GM18526 (cell line): ENCODE measurements around the gene CD320.

Experiments
- POLR2A ChIP-seq: IDR thresholded peaks from 3 replicates; pipeline ENCODE4 v1.6.1; 2011; ENCODE audit not compliant: insufficient read length; ENCODE audit errors: extremely low read depth

The CD320 gene

GRCh38 chr19:8334458-8335342 is 26.5 kb upstream of the CD320 start:
- TF ChIP-seq POLR2A = no peak

DNA sequence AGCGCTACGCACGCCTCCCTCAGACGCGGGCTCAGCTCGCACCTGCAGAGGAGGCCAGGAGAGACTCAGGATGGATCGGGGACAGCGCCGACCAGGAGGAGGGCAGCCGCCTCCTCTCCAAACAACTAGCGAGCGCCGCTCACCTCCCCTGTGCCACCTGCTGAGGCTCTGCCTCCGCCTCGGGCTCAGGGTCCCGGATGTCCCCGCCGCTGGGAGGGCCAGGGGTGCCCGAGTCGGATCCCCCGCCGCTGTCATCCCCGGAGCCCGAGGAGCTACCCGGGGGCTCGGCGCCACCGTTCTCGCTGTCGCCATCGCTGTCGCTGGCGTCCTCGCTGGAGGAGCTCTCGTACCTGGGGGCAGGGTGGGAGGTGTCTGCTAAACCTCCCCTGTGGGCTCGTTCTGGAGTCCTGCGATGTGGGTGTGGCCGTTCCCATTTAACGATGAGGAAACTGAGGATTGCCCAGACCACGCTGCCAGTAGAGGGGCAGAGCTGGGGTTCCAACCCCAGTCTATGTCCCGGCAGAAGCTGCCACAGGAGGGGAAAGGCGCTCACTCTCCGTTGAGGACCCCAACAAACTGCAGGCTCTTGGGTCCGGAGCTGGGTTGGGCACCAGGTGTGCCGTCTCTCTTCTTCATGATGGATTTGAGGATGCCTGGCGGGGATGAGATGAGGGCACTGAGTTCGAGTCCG is 25.8 kb upstream of the CD320 start:
- no peak for TF ChIP-seq POLR2A

DNA sequence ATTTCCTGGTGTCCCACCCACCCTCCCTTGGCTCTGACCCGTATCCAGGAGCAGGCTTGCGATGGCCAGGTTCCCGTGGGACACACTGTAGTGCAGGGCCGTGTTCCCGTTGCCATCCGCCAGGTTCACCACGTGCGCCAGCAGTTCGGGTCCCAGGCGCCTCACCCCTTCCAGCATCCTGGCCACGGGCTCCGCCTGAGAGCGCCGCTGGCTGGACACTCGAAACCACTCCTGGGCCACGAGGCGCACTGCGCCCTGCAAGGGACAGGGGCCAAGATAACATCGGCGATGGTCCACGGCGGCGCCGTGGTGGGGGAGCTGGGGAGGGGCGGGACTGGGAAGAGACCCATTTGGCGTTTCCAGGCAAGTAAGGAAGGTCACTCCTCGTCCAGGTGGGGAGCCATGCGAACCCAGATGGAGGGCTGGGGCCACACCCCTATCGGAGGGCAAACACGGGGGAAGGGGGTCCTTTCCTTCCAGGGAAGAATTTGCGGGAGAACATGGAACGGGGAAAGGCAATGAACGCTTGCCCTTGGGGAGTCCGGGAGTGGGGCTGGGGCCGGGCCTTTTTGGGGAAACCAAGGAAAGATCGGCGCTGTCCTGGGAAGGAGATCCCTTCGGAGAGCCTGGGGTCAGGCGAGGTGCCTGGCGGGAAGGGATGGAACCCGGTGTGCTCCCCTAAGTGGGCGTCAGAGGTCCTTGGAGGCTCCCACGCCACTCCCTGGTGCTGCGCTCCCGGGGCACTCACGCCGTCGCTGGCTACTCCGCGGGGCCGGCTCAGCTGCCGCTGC is 25.0 kb upstream of the CD320 start:
- TF ChIP-seq POLR2A = no peak

- no peak for TF ChIP-seq POLR2A
Measured at GRCh38 chr19:8331263-8331845, 23.2 kb upstream of the CD320 start.

DNA sequence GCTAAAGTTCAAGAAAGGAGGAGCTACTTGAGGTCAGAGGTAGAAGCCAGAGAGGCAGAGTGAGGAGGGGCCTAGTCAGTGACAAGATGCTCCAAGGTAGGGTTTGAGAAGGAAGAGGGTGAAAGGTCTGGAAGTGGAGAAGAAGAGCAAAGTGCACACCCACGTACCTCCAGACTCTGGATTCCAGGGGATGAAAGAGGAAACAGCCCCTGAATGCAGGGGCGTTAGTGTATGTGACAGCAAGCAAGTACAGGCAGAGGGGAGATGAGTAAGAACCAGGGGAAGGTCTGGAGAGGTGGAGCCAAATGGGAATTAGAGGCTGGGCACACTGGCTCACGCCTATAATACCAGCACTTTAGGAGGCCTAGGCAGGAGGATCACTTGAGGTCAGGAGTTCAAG is 21.8 kb upstream of the CD320 start:
- TF ChIP-seq POLR2A = no peak

GRCh38 chr19:8325454-8325853 is 17.3 kb upstream of the CD320 start:
- TF ChIP-seq POLR2A = no peak

DNA sequence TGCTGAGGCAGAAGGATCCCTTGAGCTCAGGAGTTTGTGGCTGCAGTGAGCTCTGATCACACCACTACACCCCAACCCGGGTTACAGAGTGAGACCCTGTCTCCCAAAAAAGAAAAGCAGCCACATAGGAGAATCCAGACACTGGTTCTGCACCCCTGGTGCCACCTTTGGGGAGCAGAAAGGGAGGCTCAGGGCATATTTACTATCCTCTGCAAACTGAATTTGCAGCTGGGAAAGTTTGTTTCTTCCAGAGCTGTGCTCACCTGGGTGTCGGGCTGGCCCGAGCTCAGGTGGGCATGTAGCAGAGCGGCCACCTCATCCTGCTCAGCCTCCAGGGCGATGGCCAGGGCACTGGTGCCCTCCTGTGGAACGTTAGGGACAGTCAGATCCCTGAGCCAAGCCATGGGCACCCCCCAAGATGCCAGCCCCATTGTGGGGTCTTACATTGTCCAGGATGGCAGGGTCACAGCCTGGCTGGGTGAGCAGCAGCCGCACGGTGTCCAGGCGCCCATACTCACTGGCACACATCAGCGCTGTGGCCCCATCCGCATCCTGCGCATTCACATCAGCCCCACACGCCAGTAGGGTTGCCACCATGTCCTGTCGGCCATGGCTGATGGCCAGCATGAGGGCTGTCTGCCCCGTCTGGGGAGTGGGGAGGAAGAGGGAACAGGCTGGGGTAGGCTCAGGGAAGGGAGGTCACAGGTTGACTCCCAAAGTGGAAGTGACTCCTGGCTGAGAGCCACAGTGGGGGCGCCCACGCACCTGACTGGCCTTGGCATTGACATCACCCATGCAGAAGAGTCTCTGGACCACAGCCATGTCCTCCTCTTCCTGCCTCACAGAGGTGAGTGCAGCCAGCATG is 16.3 kb upstream of the CD320 start:
- peak; percentile 44 for TF ChIP-seq POLR2A

GRCh38 chr19:8323781-8324185 is 15.6 kb upstream of the CD320 start:
- no peak for TF ChIP-seq POLR2A

- no peak for TF ChIP-seq POLR2A
Measured at GRCh38 chr19:8322638-8322997, 14.5 kb upstream of the CD320 start.

- no peak for TF ChIP-seq POLR2A
Measured at GRCh38 chr19:8321986-8322637, 14.0 kb upstream of the CD320 start.

DNA sequence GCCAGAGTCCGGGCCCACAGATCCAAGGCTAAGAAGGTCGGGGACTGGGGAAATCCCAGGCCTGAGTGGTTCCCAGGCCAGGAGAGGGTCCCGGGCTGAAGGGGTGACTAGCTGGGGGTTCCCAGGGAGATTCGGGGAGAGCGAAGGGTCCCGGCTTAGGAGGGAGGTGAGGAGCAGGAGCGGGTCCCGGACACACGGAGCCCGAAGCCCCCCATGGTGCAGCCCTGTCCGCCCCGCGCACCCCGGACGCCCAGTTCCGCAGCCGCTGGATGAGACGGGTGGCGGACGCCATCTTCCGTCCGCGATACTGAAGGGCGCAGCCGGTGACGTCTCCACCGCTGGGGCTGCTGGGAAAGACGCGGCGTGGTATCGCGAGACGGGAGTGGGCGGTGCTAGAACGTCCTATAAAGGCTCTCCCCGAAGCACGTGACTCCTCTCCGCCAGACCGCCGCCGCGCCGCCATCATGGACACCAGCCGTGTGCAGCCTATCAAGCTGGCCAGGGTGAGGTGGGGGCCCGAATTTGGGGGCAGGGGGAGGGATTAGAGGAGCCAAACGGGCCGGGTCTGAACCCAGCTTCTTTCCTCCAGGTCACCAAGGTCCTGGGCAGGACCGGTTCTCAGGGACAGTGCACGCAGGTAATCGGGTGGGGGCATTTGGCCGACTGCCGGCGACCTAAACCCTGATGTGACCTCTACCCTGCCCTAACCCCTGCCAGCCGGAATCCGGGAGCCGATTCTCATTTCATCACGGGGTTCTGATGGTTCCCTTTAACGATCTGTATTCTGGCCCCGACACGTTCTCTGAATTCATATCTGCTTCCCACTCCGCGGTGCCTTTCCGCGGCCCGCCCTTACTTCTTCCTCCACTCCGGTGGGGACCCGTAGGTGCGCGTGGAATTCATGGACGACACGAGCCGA is 13.2 kb upstream of the CD320 start, which contains the start of the genes NDUFA7 and RPS28:
Gene NDUFA7, minus strand, starts transcription at position 309 of the 919 bp plus-strand sequence. Its CDS starts 17 bp downstream, at position 292.
Gene RPS28, plus strand, starts transcription at position 430 of the 919 bp plus-strand sequence. Its CDS starts 35 bp downstream, at position 465.
- TF ChIP-seq POLR2A = peak; percentile 93

DNA sequence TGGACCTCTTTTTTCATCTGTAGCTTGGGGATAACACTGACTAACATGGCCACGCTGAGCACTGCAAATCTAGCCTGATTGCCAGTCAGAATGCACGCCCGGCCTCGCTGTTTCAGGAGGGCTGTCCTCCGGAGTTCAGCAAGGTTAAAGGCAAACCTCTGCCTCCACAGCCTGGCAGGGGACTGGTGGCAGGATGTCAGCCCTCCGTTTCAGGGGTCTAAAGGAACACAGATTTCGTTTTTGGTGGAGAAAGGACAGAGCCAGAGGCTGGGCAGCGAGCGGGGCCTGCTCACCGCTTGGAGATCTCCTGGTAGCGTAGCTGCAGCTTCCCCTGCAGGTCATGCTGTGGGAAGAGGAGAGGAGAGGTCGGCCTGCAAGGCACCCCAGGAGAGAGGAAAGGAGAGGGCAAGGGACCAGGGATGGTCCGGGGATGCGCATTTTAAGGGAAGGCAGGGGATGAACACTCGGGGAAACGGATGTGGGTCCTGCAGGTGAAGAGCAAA is 12.5 kb upstream of the CD320 start:
- TF ChIP-seq POLR2A = no peak

DNA sequence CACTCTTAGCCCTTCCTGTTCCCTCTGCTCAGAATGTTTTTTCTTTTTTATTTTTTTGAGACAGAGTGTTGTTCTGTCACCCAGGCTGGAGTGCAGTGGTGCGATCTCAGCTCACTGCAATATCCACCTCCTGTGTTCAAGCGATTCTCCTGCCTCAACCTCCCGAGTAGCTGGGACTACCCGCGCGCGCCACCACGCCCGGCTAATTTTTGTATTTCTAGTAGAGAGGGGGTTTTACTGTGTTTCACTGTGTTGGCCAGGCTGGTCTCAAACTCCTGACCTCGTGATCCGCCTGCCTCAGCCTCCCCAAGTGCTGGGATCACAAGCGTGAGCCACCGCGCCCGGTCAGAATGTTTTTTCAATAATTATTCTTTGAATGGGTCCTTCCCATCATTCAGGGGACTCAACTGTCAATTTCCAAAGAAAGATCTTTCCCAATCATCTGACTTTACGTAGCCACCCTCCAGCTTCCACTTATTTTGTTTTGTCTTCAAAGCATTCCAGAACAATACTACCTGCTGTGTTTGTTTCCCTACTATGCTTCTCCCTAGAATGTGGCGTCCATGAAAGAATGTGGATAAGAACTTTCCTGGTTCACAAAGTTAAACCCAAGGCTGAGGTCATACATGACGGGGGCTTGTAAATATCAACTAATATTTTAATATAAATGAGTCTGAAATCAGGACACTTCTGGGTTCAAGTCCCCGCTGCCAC is 11.8 kb upstream of the CD320 start:
- no peak for TF ChIP-seq POLR2A
